ENCODE measurements around the gene PARP12.

PARP12 gene

GRCh38 chr7:140074780-140075179 is 12.0 kb upstream of the PARP12 start:
- Histone ChIP-seq H3K9me3 (no peaks in the 10 kb centered on the region), H3K27me3 (no peaks in the 10 kb centered on the region), H3K36me3 (no peaks in the 10 kb centered on the region), H3K4me3 (ENCODE audit: low read depth, low read length) (no peak overlapping the region), H3K4me1 (peaks cover 5% of the 10 kb centered on the region)
- TF ChIP-seq CTCF (IDR thresholded peaks at IDR 0.05; ENCODE audit: low read depth, low read length): no peak
- DNase-seq: no peak

GRCh38 chr7:140070546-140070945 is 7.8 kb upstream of the PARP12 start:
- TF ChIP-seq CTCF (IDR thresholded peaks at IDR 0.05; ENCODE audit: low read depth, low read length): no peak
- no peak for DNase-seq
- H3K9me3 ChIP-seq: peaks cover 3% of the 10 kb centered on the region; the same call in 1 of the 2 replicates
- H3K27me3 ChIP-seq: no peaks in the 10 kb centered on the region; the same call in 1 of the 2 replicates
- no peaks in the 10 kb centered on the region for H3K4me1 ChIP-seq
- no peaks in the 10 kb centered on the region for H3K36me3 ChIP-seq
- no peak overlapping the region for H3K4me3 ChIP-seq (ENCODE audit: low read depth, low read length)

- no peaks in the 10 kb centered on the region for H3K36me3 ChIP-seq
- no peaks in the 10 kb centered on the region for H3K4me1 ChIP-seq
- TF ChIP-seq CTCF (IDR thresholded peaks at IDR 0.05; ENCODE audit: low read depth, low read length): no peak
- no peak for DNase-seq
- H3K9me3 ChIP-seq: peaks cover 3% of the 10 kb centered on the region; the same call in 1 of the 2 replicates
- H3K27me3 ChIP-seq: no peaks in the 10 kb centered on the region; the same call in 1 of the 2 replicates
- H3K4me3 ChIP-seq (ENCODE audit: low read depth, low read length): no peak overlapping the region
Measured at GRCh38 chr7:140069298-140069949, 6.7 kb upstream of the PARP12 start.

- Histone ChIP-seq H3K27me3 (no peaks in the 10 kb centered on the region; the same call in 1 of the 2 replicates), H3K36me3 (no peaks in the 10 kb centered on the region), H3K9me3 (peaks cover 3% of the 10 kb centered on the region; the same call in 1 of the 2 replicates), H3K4me1 (no peaks in the 10 kb centered on the region), H3K4me3 (ENCODE audit: low read depth, low read length) (no peak overlapping the region)
- DNase-seq: no peak
- TF ChIP-seq CTCF (IDR thresholded peaks at IDR 0.05; ENCODE audit: low read depth, low read length): no peak
Measured at GRCh38 chr7:140068033-140068432, 5.3 kb upstream of the PARP12 start.

- H3K27me3 ChIP-seq: no peaks in the 10 kb centered on the region; the same call in 1 of the 2 replicates
- H3K36me3 ChIP-seq: no peaks in the 10 kb centered on the region
- H3K4me1 ChIP-seq: no peaks in the 10 kb centered on the region
- DNase-seq: no peak
- TF ChIP-seq CTCF (IDR thresholded peaks at IDR 0.05; ENCODE audit: low read depth, low read length): no peak
- H3K4me3 ChIP-seq (ENCODE audit: low read depth, low read length): no peak overlapping the region
- H3K9me3 ChIP-seq: peaks cover 3% of the 10 kb centered on the region; the same call in 1 of the 2 replicates
Measured at GRCh38 chr7:140067052-140067451, 4.3 kb upstream of the PARP12 start.

GRCh38 chr7:140062118-140062527 is 628 bp downstream of the PARP12 start:
- no peak for TF ChIP-seq CTCF (IDR thresholded peaks at IDR 0.05; ENCODE audit: low read depth, low read length)
- peak overlapping the region; percentile 56 for H3K4me3 ChIP-seq (ENCODE audit: low read depth, low read length)
- H3K27me3 ChIP-seq: no peaks in the 10 kb centered on the region
- H3K36me3 ChIP-seq: no peaks in the 10 kb centered on the region
- no peak for DNase-seq
- H3K9me3 ChIP-seq: peaks cover 3% of the 10 kb centered on the region; the same call in 1 of the 2 replicates
- peaks cover 14% of the 10 kb centered on the region for H3K4me1 ChIP-seq

Measured in BE2C (cell line).